GM20431 (cell line): ENCODE results near the gene ANKRD52.
"Not testable (repeated sequence)": the region's sequence is repeated elsewhere in the genome, so short reads cannot be mapped to it uniquely, and the experiment has no call there.

Experiments
- in situ Hi-C: fragments of 300-500 bp; cut with MseI, MboI; formaldehyde crosslinking; loops from one replicate; pipeline ENCODE4 v1.15.0; 2020; ENCODE audit warnings: low sequenced_read_pairs; ENCODE audit not compliant: unreplicated experiment

The ANKRD52 gene

GRCh38 chr12:56274299-56274698, 16.1 kb upstream of the ANKRD52 start:
- in situ Hi-C loops: no loop called here

- in situ Hi-C loops: not testable (repeated sequence)
Observed at GRCh38 chr12:56272468-56272867, 14.3 kb upstream of the ANKRD52 start.

- in situ Hi-C loops: no loop called here
Observed at GRCh38 chr12:56271031-56271430, 12.8 kb upstream of the ANKRD52 start.

GRCh38 chr12:56267443-56268071, 9.4 kb upstream of the ANKRD52 start:
- in situ Hi-C loops: no loop called here

- in situ Hi-C loops: no loop called here
Observed at GRCh38 chr12:56266693-56267442, 8.7 kb upstream of the ANKRD52 start, which contains the start of gene COQ10A. TSS of gene COQ10A (plus strand) at chr12:56266942. CDS start at chr12:56267119, 177 bp downstream.

- in situ Hi-C loops: not testable (repeated sequence)
Observed at GRCh38 chr12:56266068-56266692, 8.0 kb upstream of the ANKRD52 start.

- in situ Hi-C loops: not testable (repeated sequence)
Observed at GRCh38 chr12:56262955-56263354, 4.8 kb upstream of the ANKRD52 start.

- in situ Hi-C loops: no loop called here
Observed at GRCh38 chr12:56261503-56262232, 3.5 kb upstream of the ANKRD52 start.

GRCh38 chr12:56260921-56261320, 2.7 kb upstream of the ANKRD52 start:
- in situ Hi-C loops: no loop called here

- in situ Hi-C loops: no loop called here
Observed at GRCh38 chr12:56260380-56260779, 2.2 kb upstream of the ANKRD52 start.

- in situ Hi-C loops: no loop called here
Observed at GRCh38 chr12:56258820-56259183, 618 bp upstream of the ANKRD52 start.

GRCh38 chr12:56257491-56258067, 605 bp downstream of the ANKRD52 start:
- in situ Hi-C loops: no loop called here

- in situ Hi-C loops: no loop called here
Observed at GRCh38 chr12:56257071-56257470, 1.1 kb downstream of the ANKRD52 start.

GRCh38 chr12:56256326-56256960, 1.7 kb downstream of the ANKRD52 start:
- in situ Hi-C loops: no loop called here

GRCh38 chr12:56255671-56256070, 2.5 kb downstream of the ANKRD52 start:
- in situ Hi-C loops: no loop called here

GRCh38 chr12:56253091-56253490, 5.1 kb downstream of the ANKRD52 start:
- in situ Hi-C loops: no loop called here

GRCh38 chr12:56252649-56253048, 5.5 kb downstream of the ANKRD52 start:
- in situ Hi-C loops: no loop called here

GRCh38 chr12:56248711-56249110, 9.5 kb downstream of the ANKRD52 start:
- in situ Hi-C loops: no loop called here

- in situ Hi-C loops: no loop called here
Observed at GRCh38 chr12:56247923-56248322, 10.3 kb downstream of the ANKRD52 start.

GRCh38 chr12:56244494-56244893, 13.7 kb downstream of the ANKRD52 start:
- in situ Hi-C loops: no loop called here
